GM23338 (cell line): ENCODE data around the gene ALDOA. TPM values are rescaled to one million over a fixed set of nuclear protein-coding genes. Genes with fewer than 3 reads are reported as not detected.

Experiments
- ATAC-seq: fragments of 200-7000 bp; cut with Tn5 transposase; 3 replicates; pipeline ENCODE4 v1.9.1; 2020
- DNase-seq: peaks from one replicate; pipeline ENCODE4 v3.0.0-alpha.2; 2015; ENCODE audit warnings: low spot score
- H2AFZ ChIP-seq: fragments of 200-600 bp; sonication (generic); 2 replicates; pipeline ENCODE4 v1.8.0; 2016; ENCODE audit warnings: antibody characterized with exemption, mild to moderate bottlenecking, moderate library complexity
- H3F3A ChIP-seq: fragments of 200-600 bp; sonication (generic); replicated peaks from 2 replicates; pipeline ENCODE4 v1.8.0; 2017; ENCODE audit warnings: antibody characterized with exemption, mixed run types, low read depth
- H3K27ac ChIP-seq: fragments of 200-600 bp; sonication (generic); 2 replicates; pipeline ENCODE4 v1.6.1; 2016; ENCODE audit warnings: low read depth
- H3K27me3 ChIP-seq: fragments of 200-600 bp; sonication (generic); 2 replicates; pipeline ENCODE4 v1.8.0; 2016; ENCODE audit warnings: mild to moderate bottlenecking, mixed run types, moderate library complexity; ENCODE audit not compliant: insufficient read depth
- H3K36me3 ChIP-seq: fragments of 200-600 bp; sonication (generic); 2 replicates; pipeline ENCODE4 v1.8.0; 2016; ENCODE audit warnings: mild to moderate bottlenecking; ENCODE audit not compliant: insufficient read depth
- H3K4me1 ChIP-seq: fragments of 200-600 bp; sonication (generic); 2 replicates; pipeline ENCODE4 v1.8.0; 2016; ENCODE audit warnings: mild to moderate bottlenecking, moderate library complexity; ENCODE audit not compliant: insufficient read depth
- H3K4me2 ChIP-seq: fragments of 200-600 bp; sonication (generic); 2 replicates; pipeline ENCODE4 v1.7.1; 2017; ENCODE audit warnings: mixed run types
- H3K4me3 ChIP-seq: fragments of 200-600 bp; sonication (generic); 2 replicates; pipeline ENCODE4 v1.6.1; 2016; ENCODE audit warnings: mixed run types
- H3K79me2 ChIP-seq: fragments of 200-600 bp; sonication (generic); replicated peaks from 2 replicates; pipeline ENCODE4 v1.8.0; 2017; ENCODE audit warnings: mild to moderate bottlenecking; ENCODE audit not compliant: insufficient read depth
- H3K9me2 ChIP-seq: fragments of 200-600 bp; sonication (generic); 2 replicates; pipeline ENCODE4 v1.8.0; 2017; ENCODE audit not compliant: insufficient read depth
- H4K20me1 ChIP-seq: fragments of 200-600 bp; sonication (generic); replicated peaks from 2 replicates; pipeline ENCODE4 v1.8.0; 2017; ENCODE audit warnings: mild to moderate bottlenecking; ENCODE audit not compliant: insufficient read depth
- H3K27ac Mint-ChIP-seq: 2 replicates; pipeline ENCODE4 v1.8.0; 2020; ENCODE audit warnings: inconsistent platforms, mild to moderate bottlenecking, moderate library complexity, mixed read lengths
- H3K27me3 Mint-ChIP-seq: 3 replicates; pipeline ENCODE4 v1.8.0; 2022; ENCODE audit warnings: low read depth, mild to moderate bottlenecking, moderate library complexity, mixed read lengths, inconsistent platforms; ENCODE audit not compliant: insufficient read depth, poor library complexity
- H3K36me3 Mint-ChIP-seq: 3 replicates; pipeline ENCODE4 v1.8.0; 2021; ENCODE audit warnings: low read depth, mild to moderate bottlenecking, inconsistent platforms, moderate library complexity, mixed read lengths
- H3K4me1 Mint-ChIP-seq: 3 replicates; pipeline ENCODE4 v1.8.0; 2020; ENCODE audit warnings: mild to moderate bottlenecking, inconsistent platforms, mixed read lengths
- H3K4me3 Mint-ChIP-seq: 3 replicates; pipeline ENCODE4 v1.8.0; 2021; ENCODE audit warnings: moderate library complexity, mild to moderate bottlenecking, inconsistent platforms, mixed read lengths
- H3K9me3 Mint-ChIP-seq: 3 replicates; pipeline ENCODE4 v1.8.0; 2020; ENCODE audit warnings: moderate library complexity, mild to moderate bottlenecking, inconsistent platforms, mixed read lengths
- CREB1 ChIP-seq: fragments of 250-450 bp; sonication (Bioruptor Pico); IDR thresholded peaks from 2 replicates; pipeline ENCODE4 v1.5.0; 2020; ENCODE audit warnings: low read depth, mild to moderate bottlenecking, moderate library complexity
- EZH2 ChIP-seq: fragments of 200-600 bp; sonication (generic); IDR thresholded peaks from one replicate; pipeline ENCODE4 v1.8.0; 2017; ENCODE audit warnings: antibody characterized with exemption, mild to moderate bottlenecking, low read depth; ENCODE audit not compliant: unreplicated experiment
- EZH2phosphoT487 ChIP-seq: fragments of 200-600 bp; sonication (generic); IDR thresholded peaks from one replicate; pipeline ENCODE4 v1.8.1; 2018; ENCODE audit warnings: antibody characterized with exemption; ENCODE audit not compliant: unreplicated experiment
- JUNB ChIP-seq: IDR thresholded peaks from one replicate; pipeline ENCODE4 v1.6.1; 2016; ENCODE audit warnings: antibody characterized with exemption; ENCODE audit not compliant: unreplicated experiment
- NANOG ChIP-seq: IDR thresholded peaks from 2 replicates; pipeline ENCODE4 v1.6.1; 2016; ENCODE audit warnings: antibody characterized with exemption, borderline replicate concordance
- STAT1 ChIP-seq: IDR thresholded peaks from one replicate; pipeline ENCODE4 v1.6.1; 2016; ENCODE audit warnings: antibody characterized with exemption; ENCODE audit not compliant: unreplicated experiment
- ZNF114 ChIP-seq: fragments of 250-450 bp; sonication (Bioruptor Pico); IDR thresholded peaks from 2 replicates; pipeline ENCODE4 v1.5.0; 2020; ENCODE audit warnings: mild to moderate bottlenecking, moderate library complexity
- ZNF331 ChIP-seq: fragments of 250-450 bp; sonication (Bioruptor Pico); IDR thresholded peaks from 2 replicates; pipeline ENCODE4 v1.5.0; 2020; ENCODE audit warnings: low read depth, mild to moderate bottlenecking, moderate library complexity
- polyA plus RNA-seq: library from polyadenylated mRNA; unstranded; fragments of >200 nt; fragmentation: Nextera tagmentation; extraction: Ambion mirVana; gene quantifications from 2 replicates; pipeline ENCODE4 v1.2.1, GENCODE V29; 2016
- total RNA-seq: library from RNA; depleted of rRNA; stranded (reverse); fragments of >200 nt; shearing (Covaris generic); gene quantifications from 2 replicates; pipeline ENCODE4 v1.2.3, GENCODE V29; 2014
- TF ChIP-seq, protein P1 (sequence below), 2 experiments: fragments of 200-600 bp in 1 of 2; sonication (generic) in 1 of 2; conservative IDR thresholded peaks; 2 replicates each; pipeline versions ENCODE4 v1.5.1 to v1.6.1; 2016 to 2017; ENCODE audit warnings: antibody characterized with exemption in 2 of 2, low read depth in 2 of 2, mild to moderate bottlenecking in 2 of 2, moderate library complexity in 1 of 2
- TF ChIP-seq, protein P2 (sequence below): IDR thresholded peaks from one replicate; pipeline ENCODE4 v1.6.1; 2018; ENCODE audit warnings: antibody characterized with exemption; ENCODE audit not compliant: unreplicated experiment

Gene ALDOA
- total and polyA plus RNA-seq, 2 experiments from 2014 or later = 1,054 to 1,306 TPM

DNA sequence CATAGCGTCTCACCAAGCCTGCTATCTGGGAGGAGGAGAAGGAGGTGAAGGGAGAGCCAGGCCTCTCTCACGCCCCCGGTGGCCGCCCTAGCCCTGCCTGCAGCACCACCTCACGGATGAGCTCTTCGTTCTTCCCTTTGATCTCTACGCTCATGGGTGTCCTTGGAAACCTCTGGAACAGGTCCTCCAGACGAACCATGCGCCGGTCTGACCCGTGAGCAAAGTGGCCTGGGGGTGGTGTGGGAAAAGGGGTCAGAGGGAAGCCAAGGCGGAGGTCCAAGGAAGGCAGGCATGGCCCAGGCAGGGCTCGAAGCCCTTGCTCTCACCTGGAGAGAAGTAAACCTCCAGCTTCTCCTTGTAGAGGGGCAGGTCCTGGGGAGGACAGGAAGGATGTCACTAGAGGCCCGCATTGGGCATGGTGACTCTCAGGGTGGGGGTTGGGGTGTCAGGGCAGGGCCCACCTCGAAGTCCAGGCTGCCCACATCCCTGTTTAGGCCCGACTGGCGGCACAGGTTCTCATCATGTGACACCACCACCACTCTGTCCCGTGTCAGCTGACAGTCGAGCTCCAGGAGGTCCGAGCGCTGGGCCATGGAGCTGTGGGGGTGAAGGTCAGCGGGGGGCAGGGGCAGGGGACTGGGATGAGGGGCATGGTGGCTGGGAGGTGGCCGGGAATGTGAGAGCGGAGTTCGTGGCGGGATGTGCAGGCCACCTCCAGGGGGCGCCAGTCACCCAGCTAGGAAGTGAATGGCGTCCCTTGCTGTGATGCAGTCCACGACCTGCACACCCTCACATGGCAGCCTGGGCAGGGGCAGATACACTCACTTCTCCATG is 46.9 kb downstream of the ALDOA start:
- Histone ChIP-seq H3K4me3 (no peak overlapping the region), H3F3A (no peaks in the 10 kb centered on the region; the same call in 1 of the 2 replicates), H3K27ac (no peak overlapping the region), H3K9me2 (no peaks in the 10 kb centered on the region), H3K79me2 (no peaks in the 10 kb centered on the region), H3K4me2 (0 out of 2 replicates have a peak overlapping the region, but pooled peaks have one; percentile 26), H3K27me3 (no peaks in the 10 kb centered on the region), H2AFZ (no peak overlapping the region), H3K36me3 (no peaks in the 10 kb centered on the region), H3K4me1 (peaks cover 4% of the 10 kb centered on the region), H4K20me1 (no peaks in the 10 kb centered on the region)
- no peaks in the 10 kb centered on the region for H3K9me3 Mint-ChIP-seq
- no peak overlapping the region for H3K27ac Mint-ChIP-seq
- H3K4me3 Mint-ChIP-seq = no peak overlapping the region
- H3K27me3 Mint-ChIP-seq = peaks cover 7% of the 10 kb centered on the region
- DNase-seq = peak; percentile 85
- no peaks in the 10 kb centered on the region; the same call in 2 of the 3 replicates for H3K36me3 Mint-ChIP-seq
- peaks cover 9% of the 10 kb centered on the region for H3K4me1 Mint-ChIP-seq
- TF ChIP-seq ZNF331 (CRISPR knock-in tag) (no peak), ZNF114 (CRISPR knock-in tag) (no peak), EZH2 (no peak), NANOG (no peak)
- TF ChIP-seq, protein P1, sequence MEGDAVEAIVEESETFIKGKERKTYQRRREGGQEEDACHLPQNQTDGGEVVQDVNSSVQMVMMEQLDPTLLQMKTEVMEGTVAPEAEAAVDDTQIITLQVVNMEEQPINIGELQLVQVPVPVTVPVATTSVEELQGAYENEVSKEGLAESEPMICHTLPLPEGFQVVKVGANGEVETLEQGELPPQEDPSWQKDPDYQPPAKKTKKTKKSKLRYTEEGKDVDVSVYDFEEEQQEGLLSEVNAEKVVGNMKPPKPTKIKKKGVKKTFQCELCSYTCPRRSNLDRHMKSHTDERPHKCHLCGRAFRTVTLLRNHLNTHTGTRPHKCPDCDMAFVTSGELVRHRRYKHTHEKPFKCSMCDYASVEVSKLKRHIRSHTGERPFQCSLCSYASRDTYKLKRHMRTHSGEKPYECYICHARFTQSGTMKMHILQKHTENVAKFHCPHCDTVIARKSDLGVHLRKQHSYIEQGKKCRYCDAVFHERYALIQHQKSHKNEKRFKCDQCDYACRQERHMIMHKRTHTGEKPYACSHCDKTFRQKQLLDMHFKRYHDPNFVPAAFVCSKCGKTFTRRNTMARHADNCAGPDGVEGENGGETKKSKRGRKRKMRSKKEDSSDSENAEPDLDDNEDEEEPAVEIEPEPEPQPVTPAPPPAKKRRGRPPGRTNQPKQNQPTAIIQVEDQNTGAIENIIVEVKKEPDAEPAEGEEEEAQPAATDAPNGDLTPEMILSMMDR (conservative IDR thresholded peaks at IDR 0.05; ENCODE audit: low read depth in 2 of 2) = peak; percentile 52 to 90
- ATAC-seq = peak; percentile 93

DNA sequence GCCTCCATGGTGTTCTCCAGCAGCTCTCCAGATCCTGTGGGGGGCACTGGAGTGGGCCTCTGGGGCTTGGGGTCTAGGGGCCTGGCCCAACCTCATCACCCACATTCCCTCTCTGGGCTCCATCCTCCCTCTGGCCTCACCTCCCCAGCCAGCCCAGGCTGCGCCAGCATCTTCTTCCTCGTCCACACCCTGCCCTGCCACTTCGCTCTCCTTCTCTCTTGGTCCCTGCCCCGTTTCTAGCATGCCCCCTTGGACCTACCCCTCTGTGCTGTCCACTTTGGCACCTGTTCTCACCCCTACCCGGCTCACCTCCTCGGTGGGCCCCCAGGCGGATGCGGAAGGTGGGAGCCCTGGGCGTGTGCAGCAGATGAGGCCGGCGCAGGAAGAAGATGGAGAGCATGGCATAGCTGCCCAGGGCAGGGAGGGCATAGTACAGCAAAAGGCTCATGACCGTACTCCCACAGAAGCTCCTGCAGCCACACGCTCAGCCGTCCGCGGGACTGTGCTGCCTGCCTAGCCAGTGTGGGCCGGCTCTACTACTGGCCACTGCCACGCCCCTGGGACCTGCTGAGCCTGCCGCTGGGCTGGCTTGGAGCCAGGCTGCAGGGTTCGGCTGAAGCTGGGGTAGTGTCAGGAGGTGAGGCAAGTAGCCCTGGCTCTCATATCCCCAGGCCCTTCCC is 47.6 kb downstream of the ALDOA start, which contains the start of gene GDPD3:
Gene GDPD3, minus strand, starts transcription at position 507 of the 680 bp plus-strand sequence. Its CDS starts 59 bp downstream, at position 448.
- Mint-ChIP-seq H3K36me3 (no peaks in the 10 kb centered on the region; the same call in 2 of the 3 replicates), H3K4me3 (no peak within 1 kb of the TSS), H3K9me3 (no peaks in the 10 kb centered on the region), H3K27ac (no peak within 1 kb of the TSS; the same call in none of the 2 replicates), H3K27me3 (peaks cover 5% of the 10 kb centered on the region), H3K4me1 (peaks cover 9% of the 10 kb centered on the region)
- no peak for TF ChIP-seq JUNB
- TF ChIP-seq, protein P2, sequence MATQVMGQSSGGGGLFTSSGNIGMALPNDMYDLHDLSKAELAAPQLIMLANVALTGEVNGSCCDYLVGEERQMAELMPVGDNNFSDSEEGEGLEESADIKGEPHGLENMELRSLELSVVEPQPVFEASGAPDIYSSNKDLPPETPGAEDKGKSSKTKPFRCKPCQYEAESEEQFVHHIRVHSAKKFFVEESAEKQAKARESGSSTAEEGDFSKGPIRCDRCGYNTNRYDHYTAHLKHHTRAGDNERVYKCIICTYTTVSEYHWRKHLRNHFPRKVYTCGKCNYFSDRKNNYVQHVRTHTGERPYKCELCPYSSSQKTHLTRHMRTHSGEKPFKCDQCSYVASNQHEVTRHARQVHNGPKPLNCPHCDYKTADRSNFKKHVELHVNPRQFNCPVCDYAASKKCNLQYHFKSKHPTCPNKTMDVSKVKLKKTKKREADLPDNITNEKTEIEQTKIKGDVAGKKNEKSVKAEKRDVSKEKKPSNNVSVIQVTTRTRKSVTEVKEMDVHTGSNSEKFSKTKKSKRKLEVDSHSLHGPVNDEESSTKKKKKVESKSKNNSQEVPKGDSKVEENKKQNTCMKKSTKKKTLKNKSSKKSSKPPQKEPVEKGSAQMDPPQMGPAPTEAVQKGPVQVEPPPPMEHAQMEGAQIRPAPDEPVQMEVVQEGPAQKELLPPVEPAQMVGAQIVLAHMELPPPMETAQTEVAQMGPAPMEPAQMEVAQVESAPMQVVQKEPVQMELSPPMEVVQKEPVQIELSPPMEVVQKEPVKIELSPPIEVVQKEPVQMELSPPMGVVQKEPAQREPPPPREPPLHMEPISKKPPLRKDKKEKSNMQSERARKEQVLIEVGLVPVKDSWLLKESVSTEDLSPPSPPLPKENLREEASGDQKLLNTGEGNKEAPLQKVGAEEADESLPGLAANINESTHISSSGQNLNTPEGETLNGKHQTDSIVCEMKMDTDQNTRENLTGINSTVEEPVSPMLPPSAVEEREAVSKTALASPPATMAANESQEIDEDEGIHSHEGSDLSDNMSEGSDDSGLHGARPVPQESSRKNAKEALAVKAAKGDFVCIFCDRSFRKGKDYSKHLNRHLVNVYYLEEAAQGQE = no peak
- TF ChIP-seq CREB1 (CRISPR knock-in tag) = no peak
- no peak for TF ChIP-seq ZNF331 (CRISPR knock-in tag)
- no peak for TF ChIP-seq STAT1
- TF ChIP-seq EZH2phosphoT487 = no peak
- Histone ChIP-seq H3K27me3 (no peaks in the 10 kb centered on the region), H3K27ac (no peak within 1 kb of the TSS), H3K9me2 (no peaks in the 10 kb centered on the region), H4K20me1 (no peaks in the 10 kb centered on the region), H3F3A (no peaks in the 10 kb centered on the region; the same call in 1 of the 2 replicates), H3K36me3 (no peaks in the 10 kb centered on the region), H3K4me3 (no peak within 1 kb of the TSS), H3K4me2 (0 out of 2 replicates have a peak within 1 kb of the TSS, but pooled peaks have one; percentile 26), H2AFZ (no peak within 1 kb of the TSS), H3K79me2 (no peaks in the 10 kb centered on the region), H3K4me1 (peaks cover 4% of the 10 kb centered on the region)
- ATAC-seq (peak; percentile 14), DNase-seq (no peak)
